Activated T-helper 1 cell treated with anti-CD3 and anti-CD28 coated beads, Interleukin-2, amount 50 U/mL, for 16 hours (primary cell): ENCODE data around the gene IRAK4.

Experiments
- DNase-seq, 2 donors: peaks; one replicate each; pipeline ENCODE4 v3.0.0-alpha.2; 2020; ENCODE audit warnings: low read depth in 1 of 2, low spot score in 1 of 2

The IRAK4 gene

GRCh38 chr12:43835656-43836474, 77.1 kb downstream of the IRAK4 start, which contains the start of gene TMEM117:
TSS of gene TMEM117 (plus strand) at chr12:43836081.
- DNase-seq = peak; percentile 33 to 41

GRCh38 chr12:43836475-43836989, 77.8 kb downstream of the IRAK4 start:
- no peak for DNase-seq
